GM21423 (cell line): ENCODE results near the gene DOCK4.
"Not testable (repeated sequence)": the region's sequence is repeated elsewhere in the genome, so short reads cannot be mapped to it uniquely, and the experiment has no call there.

Experiments
- ATAC-seq: cut with Tn5 transposase; IDR thresholded peaks from one replicate; pipeline ENCODE4 v1.9.1; 2021; ENCODE audit warnings: mild to moderate bottlenecking, moderate library complexity; ENCODE audit not compliant: unreplicated experiment

The DOCK4 gene, protein sequence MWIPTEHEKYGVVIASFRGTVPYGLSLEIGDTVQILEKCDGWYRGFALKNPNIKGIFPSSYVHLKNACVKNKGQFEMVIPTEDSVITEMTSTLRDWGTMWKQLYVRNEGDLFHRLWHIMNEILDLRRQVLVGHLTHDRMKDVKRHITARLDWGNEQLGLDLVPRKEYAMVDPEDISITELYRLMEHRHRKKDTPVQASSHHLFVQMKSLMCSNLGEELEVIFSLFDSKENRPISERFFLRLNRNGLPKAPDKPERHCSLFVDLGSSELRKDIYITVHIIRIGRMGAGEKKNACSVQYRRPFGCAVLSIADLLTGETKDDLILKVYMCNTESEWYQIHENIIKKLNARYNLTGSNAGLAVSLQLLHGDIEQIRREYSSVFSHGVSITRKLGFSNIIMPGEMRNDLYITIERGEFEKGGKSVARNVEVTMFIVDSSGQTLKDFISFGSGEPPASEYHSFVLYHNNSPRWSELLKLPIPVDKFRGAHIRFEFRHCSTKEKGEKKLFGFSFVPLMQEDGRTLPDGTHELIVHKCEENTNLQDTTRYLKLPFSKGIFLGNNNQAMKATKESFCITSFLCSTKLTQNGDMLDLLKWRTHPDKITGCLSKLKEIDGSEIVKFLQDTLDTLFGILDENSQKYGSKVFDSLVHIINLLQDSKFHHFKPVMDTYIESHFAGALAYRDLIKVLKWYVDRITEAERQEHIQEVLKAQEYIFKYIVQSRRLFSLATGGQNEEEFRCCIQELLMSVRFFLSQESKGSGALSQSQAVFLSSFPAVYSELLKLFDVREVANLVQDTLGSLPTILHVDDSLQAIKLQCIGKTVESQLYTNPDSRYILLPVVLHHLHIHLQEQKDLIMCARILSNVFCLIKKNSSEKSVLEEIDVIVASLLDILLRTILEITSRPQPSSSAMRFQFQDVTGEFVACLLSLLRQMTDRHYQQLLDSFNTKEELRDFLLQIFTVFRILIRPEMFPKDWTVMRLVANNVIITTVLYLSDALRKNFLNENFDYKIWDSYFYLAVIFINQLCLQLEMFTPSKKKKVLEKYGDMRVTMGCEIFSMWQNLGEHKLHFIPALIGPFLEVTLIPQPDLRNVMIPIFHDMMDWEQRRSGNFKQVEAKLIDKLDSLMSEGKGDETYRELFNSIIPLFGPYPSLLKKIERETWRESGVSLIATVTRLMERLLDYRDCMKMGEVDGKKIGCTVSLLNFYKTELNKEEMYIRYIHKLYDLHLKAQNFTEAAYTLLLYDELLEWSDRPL (N-terminal part only)

GRCh38 chr7:112206238-112206990 lies at the start of gene DOCK4, which contains the start of gene ZNF277:
Gene DOCK4 (minus strand): TSS chr7:112206399. CDS start chr7:112206138, 261 bp downstream.
Gene ZNF277 (plus strand): TSS chr7:112206695. CDS start chr7:112206717, 22 bp downstream.
- ATAC-seq, result peak; percentile 91

DNA sequence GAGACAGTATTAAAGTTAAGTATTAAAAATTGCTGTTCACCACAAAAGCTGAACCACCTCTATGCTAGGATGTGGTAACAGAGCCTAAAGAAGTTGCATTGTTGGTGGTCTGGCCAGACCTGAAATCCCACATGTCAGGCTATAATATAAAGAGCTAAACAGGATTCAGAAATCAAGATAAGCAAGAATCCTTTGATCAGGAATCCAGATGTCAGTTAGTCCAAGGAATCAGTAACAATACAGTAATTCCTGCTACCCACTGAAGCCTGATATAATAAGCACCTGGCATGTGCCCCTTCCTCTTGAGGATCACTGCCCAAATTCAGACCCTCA lies 49.2 kb upstream of the DOCK4 start:
- ATAC-seq, result no peak

GRCh38 chr7:112254709-112255387 lies 48.6 kb upstream of the DOCK4 start:
- ATAC-seq, result no peak

DNA sequence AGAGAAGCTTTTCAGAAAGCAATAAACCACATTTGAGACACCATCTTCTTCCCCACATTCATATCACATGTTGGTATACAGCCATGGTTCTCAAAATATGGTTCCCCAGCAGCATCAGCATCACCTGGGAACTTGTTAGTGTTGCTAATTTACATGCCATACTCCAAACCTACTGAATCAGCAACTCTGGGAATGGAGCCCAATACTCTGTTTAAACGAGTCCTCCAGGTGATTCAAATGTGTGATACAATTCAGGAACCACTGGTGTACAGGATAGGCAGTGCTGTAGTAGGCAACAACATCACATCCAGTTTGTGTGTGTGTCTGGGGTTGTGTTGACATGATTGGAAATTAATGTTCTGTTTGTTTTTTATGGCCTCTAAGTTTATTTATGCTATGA lies 48.0 kb upstream of the DOCK4 start:
- ATAC-seq, result no peak

DNA sequence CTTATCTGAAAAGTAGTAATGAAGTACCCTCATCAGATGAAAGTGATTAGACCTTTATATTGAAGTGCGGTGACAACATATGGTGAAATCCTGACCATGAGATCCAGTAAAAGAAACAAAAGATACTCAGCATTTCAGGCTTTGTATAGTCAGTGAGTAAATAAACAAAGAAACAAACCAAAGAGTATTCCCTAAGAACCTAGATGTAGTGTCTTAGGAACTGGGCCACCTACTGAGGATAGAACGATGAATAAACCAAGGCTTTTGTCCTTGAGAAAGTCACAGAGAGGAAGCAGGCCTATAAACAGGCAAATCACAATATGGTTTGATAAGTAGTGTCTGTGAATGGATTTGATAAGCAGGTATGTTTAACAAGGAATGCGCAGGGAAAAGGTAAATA lies 46.5 kb upstream of the DOCK4 start:
- no peak for ATAC-seq

- no peak for ATAC-seq
Observed at GRCh38 chr7:112252141-112252540, 45.9 kb upstream of the DOCK4 start.

GRCh38 chr7:112249967-112250366 lies 43.8 kb upstream of the DOCK4 start:
- ATAC-seq, result not testable (repeated sequence)

- no peak for ATAC-seq
Observed at GRCh38 chr7:112248598-112248997, 42.4 kb upstream of the DOCK4 start.

DNA sequence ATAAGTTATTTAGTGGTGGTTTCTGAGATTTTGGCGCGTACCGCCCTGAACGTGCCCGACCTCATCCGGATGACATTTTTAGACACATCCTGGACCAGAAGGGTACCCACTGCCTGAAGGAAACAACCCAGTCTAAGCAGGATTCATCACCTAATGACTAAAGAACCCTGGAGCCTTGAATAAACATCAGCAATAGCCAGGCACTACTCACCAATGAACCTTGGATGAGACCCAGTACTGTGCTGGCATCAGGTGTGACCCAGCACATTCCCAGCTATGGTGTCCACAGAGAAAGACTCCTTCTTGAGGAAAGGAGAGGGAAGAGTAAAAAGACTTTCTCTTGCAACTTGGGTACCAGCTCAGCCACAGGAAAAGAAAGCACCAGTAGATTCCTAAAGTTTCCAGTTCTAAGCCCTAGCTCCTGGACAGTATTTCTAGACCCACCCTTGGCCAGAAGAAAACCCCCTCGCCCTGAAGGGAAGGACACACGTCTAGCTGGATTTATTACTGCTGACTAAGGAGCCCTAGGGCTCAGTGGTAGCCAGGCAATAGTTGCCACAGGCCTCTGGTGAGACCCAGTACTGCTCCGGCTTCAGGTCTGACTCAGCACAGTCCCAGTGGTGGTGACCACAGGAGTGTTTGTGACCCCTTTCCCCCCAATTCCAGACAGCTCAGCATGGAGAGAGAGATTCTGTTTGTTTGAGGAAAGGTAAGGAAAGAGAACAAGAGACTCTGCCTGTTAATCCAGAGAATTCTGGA lies 32.8 kb upstream of the DOCK4 start:
- ATAC-seq, result no peak

DNA sequence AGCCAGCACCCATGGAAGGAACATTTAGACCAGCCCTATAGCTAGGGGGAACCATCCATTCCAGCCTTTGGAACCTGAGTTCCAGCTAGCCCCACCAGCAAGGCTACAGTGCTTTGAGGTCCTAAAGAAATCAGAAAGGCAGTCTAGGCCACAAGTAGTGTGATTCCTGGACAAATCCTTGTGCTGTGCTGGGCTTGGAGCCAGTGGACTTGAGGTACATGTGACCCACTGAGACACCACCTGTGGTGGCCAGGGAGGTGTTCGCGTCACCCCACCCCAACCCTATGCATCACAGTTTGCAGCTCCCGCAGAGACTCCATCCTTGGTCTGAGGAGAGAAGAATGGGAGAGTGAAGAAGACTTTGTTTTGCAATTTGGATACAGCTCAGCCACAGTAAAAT lies 32.1 kb upstream of the DOCK4 start:
- ATAC-seq, result no peak

GRCh38 chr7:112236597-112236996 lies 30.4 kb upstream of the DOCK4 start:
- ATAC-seq, result no peak

- no peak for ATAC-seq
Observed at GRCh38 chr7:112234147-112234546, 27.9 kb upstream of the DOCK4 start.

DNA sequence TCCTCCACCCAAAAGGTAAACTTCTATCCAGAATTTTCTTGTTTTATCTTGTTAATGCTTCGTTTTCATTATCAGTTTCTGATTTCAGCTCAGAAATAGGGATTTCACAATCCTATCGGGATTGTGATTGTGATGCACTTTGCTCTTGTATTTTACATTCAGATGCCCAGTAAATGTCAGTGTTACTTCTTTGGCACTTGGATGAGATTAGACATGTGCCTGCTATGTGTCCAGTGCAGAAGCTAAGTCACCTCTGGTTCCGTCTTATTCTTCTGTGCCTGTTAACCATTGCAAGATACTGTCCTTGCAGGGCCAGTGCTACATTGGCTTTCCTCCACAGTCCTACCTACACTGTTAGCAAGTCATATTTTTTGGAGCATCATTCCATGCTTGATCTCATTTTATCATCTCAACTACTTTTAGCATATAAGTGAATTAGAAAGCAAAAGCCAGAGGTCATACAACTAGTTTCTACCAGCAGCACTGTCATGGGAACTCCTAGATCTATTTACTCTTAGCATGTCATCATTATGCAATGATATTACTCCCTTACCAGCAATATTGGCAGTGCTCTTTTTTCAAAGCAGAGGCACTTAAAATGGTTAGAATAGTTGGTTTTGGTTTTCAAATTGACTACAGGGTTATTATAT lies 27.0 kb upstream of the DOCK4 start:
- no peak for ATAC-seq

DNA sequence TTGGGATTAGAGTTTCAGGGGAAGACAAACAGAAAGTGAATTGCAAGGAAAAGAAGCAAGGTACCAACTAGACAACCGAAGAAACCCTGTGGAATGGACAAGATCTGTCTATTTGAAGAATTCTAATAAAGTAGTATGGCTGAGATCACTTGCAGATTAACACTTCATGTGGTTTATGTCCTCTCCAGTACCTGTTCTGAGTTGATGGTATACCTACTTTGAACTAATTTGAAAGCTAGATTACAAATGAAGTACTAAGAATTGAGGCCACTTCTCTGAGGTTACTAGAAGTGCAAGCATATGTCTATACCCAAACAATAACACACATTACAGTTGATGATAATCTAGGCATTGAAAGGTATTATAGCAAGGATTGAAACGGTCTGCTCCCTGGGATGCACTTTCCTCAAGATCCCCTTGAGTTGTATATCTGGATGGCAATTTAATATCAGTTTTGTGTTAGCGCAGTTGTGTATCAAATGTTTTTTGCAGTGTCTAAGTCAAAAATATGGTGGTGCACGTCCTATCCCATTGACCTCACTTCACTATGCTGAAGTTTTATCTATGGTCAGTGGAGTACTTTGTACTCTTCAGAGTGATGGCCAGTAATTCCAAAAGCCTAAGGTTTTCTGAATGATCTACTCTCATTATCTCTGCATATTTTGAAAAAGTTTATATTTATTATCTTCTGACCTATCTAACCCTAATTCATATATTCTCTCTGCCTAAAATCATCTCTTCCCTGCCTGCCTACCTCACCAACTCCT lies 26.2 kb upstream of the DOCK4 start:
- ATAC-seq, result no peak

- ATAC-seq, result no peak
Observed at GRCh38 chr7:112228632-112229031, 22.4 kb upstream of the DOCK4 start.

- no peak for ATAC-seq
Observed at GRCh38 chr7:112226701-112227276, 20.6 kb upstream of the DOCK4 start.

DNA sequence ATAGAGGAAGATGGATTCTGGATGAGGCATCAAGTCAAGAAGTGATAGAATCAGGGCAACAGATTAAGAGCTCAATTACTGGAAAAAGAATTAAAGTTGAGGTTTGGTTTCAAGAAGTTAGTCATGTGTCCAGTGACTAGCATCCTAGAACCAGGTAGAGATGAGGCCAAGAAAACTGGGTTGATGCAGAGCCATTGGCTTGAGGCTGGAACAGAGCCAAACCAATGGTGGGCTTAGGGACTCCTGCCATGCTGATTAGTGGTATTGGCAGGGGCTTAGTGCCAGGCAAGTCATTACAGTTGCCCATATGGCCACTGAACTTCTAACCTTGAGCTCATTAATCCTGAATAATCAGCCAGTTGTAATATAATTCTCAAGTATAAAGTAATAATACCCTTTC lies 18.8 kb upstream of the DOCK4 start:
- ATAC-seq, result no peak

GRCh38 chr7:112224186-112224585 lies 18.0 kb upstream of the DOCK4 start:
- no peak for ATAC-seq
